DOHH2 (cell line): ENCODE measurements around the gene GSTO1.
A peak's percentile ranks its signal among the peaks of the same experiment; 100 is the strongest.

ENCODE experiments used
- H3F3A ChIP-seq: fragments of 200-600 bp; sonication (generic), shearing (Covaris generic); 2 replicates; pipeline ENCODE4 v1.6.0; 2016; ENCODE audit warnings: antibody characterized with exemption, mild to moderate bottlenecking; ENCODE audit not compliant: control insufficient read depth, insufficient read depth
- H3K27ac ChIP-seq: fragments of 200-600 bp; sonication (generic); 2 replicates; pipeline ENCODE4 v1.5.1; 2014; ENCODE audit warnings: low read depth, mild to moderate bottlenecking, low read length, moderate library complexity
- H3K27me3 ChIP-seq: fragments of 200-600 bp; sonication (generic); 2 replicates; pipeline ENCODE4 v1.6.1; 2014; ENCODE audit warnings: mild to moderate bottlenecking, low read length, mixed read lengths; ENCODE audit not compliant: control insufficient read depth
- H3K36me3 ChIP-seq: fragments of 200-600 bp; sonication (generic); 2 replicates; pipeline ENCODE4 v1.6.1; 2014; ENCODE audit warnings: mild to moderate bottlenecking, low read length, moderate library complexity, mixed read lengths; ENCODE audit not compliant: control insufficient read depth
- H3K4me1 ChIP-seq: fragments of 200-600 bp; sonication (generic); 2 replicates; pipeline ENCODE4 v1.6.1; 2014; ENCODE audit warnings: mild to moderate bottlenecking, low read length, mixed read lengths; ENCODE audit not compliant: control insufficient read depth
- H3K4me2 ChIP-seq: fragments of 200-600 bp; sonication (generic); 2 replicates; pipeline ENCODE4 v1.6.0; 2014; ENCODE audit warnings: mild to moderate bottlenecking, low read length, moderate library complexity
- H3K4me3 ChIP-seq: fragments of 200-600 bp; sonication (generic); 2 replicates; pipeline ENCODE4 v1.5.1; 2014; ENCODE audit warnings: mild to moderate bottlenecking, low read length, mixed read lengths
- H3K79me2 ChIP-seq: fragments of 200-600 bp; sonication (generic); 2 replicates; pipeline ENCODE4 v1.6.1; 2014; ENCODE audit warnings: mild to moderate bottlenecking, low read length, mixed read lengths; ENCODE audit not compliant: control insufficient read depth
- H3K9me2 ChIP-seq: fragments of 200-600 bp; sonication (generic); replicated peaks from 2 replicates; pipeline ENCODE4 v1.6.1; 2014; ENCODE audit warnings: mild to moderate bottlenecking, low read length, mixed read lengths; ENCODE audit not compliant: control insufficient read depth
- H3K9me3 ChIP-seq: fragments of 200-600 bp; sonication (generic); 2 replicates; pipeline ENCODE4 v1.6.1; 2014; ENCODE audit warnings: antibody characterized with exemption, low read length, mixed read lengths; ENCODE audit not compliant: control insufficient read depth, insufficient read depth
- H4K20me1 ChIP-seq: fragments of 200-600 bp; sonication (generic); 2 replicates; pipeline ENCODE4 v1.6.0; 2014; ENCODE audit warnings: low read depth, mild to moderate bottlenecking, antibody characterized with exemption, low read length, moderate library complexity; ENCODE audit not compliant: control insufficient read depth, insufficient read depth
- CTCF ChIP-seq: fragments of 200-600 bp; sonication (generic); IDR thresholded peaks from one replicate; pipeline ENCODE4 v1.5.1; 2014; ENCODE audit warnings: antibody characterized with exemption, mild to moderate bottlenecking, low read depth, low read length; ENCODE audit not compliant: poor library complexity, severe bottlenecking
- EZH2phosphoT487 ChIP-seq: fragments of 200-600 bp; sonication (generic); IDR thresholded peaks from 2 replicates; pipeline ENCODE4 v1.6.1; 2017; ENCODE audit warnings: borderline replicate concordance, mild to moderate bottlenecking, antibody characterized with exemption, low read length, moderate library complexity, mixed read lengths

The GSTO1 gene

DNA sequence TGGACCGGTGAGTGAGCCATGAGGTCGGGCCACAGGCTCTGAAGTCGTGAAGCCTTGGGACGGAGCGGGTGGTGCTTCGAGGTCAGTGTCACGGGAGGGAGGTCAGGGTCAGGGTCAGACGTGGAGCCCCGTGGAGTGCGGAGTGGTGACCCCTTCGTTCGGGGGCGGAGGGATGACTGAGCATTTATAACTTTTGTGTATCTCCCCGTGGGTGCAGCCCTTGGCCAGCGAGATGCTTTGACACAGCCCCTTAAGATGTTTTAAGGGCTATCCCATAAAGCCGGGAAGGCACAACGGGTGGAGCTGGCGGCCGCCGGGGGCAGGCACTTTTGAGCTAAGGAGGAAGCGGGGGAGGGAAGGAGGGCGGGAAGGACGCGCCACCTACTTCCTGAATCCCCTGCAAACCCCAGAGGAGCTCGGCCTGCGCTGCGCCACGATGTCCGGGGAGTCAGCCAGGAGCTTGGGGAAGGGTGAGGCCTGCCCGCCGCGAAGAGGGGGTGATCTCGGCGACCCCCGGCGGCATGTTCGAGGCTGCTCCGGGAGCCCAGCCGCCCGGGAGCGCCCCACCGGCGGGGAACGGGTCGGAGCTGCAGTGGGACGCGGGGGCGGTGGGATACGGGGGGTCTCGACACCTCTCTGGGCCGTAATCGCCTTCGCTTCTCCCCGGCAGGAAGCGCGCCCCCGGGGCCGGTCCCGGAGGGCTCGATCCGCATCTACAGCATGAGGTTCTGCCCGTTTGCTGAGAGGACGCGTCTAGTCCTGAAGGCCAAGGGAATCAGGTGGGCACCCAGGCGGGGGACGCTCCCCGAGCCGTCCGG, at the start of gene GSTO1:
Gene GSTO1, plus strand, starts transcription at position 400 of the 818 bp plus-strand sequence. Its CDS starts 37 bp downstream, at position 437.
- H3K9me3 ChIP-seq = no peaks in the 10 kb centered on the region
- peaks cover 52% of the 10 kb centered on the region for H3K79me2 ChIP-seq
- peaks cover 2% of the 10 kb centered on the region; the same call in 1 of the 2 replicates for H3K27me3 ChIP-seq
- peak within 1 kb of the TSS; percentile 95 for H3K4me3 ChIP-seq
- no peaks in the 10 kb centered on the region for H3K9me2 ChIP-seq
- peak within 1 kb of the TSS; percentile 51 for H3K27ac ChIP-seq
- H3K4me1 ChIP-seq = peaks cover 24% of the 10 kb centered on the region
- no peaks in the 10 kb centered on the region for H3F3A ChIP-seq
- peak within 1 kb of the TSS; percentile 93 for H3K4me2 ChIP-seq
- no peak for TF ChIP-seq EZH2phosphoT487
- H4K20me1 ChIP-seq = 0 out of 2 replicates have a peak, but pooled peaks cover 3% of the 10 kb centered on the region
- H3K36me3 ChIP-seq = peaks cover 38% of the 10 kb centered on the region

DNA sequence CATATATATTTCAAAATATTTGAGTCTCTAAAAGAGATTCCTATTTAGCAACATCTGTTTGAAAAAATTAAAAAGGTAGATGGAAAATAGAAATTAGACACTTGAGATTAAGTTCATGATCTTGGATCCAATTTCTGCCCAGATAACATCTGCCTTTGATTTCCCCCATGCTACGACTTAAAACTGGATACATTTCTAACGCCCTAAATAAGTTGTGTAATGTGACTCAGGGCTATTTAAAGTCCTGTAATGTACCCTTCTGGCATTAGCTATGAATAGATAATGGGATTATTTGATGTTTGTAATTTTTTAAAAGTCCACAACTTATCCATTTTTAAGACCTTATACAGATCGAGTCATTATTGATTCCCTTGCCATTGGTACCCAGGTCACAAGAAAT, 46.0 kb upstream of the GSTO1 start:
- Histone ChIP-seq H3K27ac (no peak overlapping the region), H3K9me2 (no peaks in the 10 kb centered on the region), H3K27me3 (peaks cover 9% of the 10 kb centered on the region), H3F3A (no peaks in the 10 kb centered on the region), H3K36me3 (no peaks in the 10 kb centered on the region), H4K20me1 (no peaks in the 10 kb centered on the region), H3K4me3 (no peak overlapping the region), H3K4me2 (no peak overlapping the region), H3K79me2 (no peaks in the 10 kb centered on the region), H3K9me3 (no peaks in the 10 kb centered on the region), H3K4me1 (no peaks in the 10 kb centered on the region)
- TF ChIP-seq CTCF (no peak), EZH2phosphoT487 (no peak)

DNA sequence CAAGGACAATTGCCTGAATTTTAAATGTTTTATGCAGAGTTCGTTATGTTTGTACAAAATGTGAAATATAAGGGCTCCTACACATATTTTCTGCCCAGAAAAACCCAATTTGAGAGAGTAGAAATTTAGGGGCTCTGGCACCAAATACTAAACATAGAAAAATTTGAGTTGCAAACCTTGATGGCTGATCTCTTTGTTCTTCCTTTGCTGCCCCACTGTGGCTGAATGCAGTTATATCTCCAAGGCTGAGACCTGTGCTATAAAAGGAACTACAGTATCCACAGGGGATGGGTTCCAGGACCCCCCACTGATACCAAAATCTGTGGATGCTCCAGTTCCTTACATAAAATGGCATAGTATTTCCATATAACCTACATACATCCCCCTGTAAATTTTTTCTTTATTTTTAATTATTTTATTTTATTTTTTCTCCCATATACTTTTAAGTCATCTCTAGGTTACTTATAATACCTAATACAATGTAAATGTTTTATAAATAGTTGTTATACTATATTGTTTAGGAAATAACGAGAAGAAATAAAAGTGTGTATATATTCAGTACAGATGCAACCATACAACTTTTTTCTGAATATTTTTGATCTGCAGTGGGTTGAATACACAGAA, 45.0 kb upstream of the GSTO1 start:
- no peaks in the 10 kb centered on the region for H3K9me3 ChIP-seq
- H3K4me2 ChIP-seq = no peak overlapping the region
- H3F3A ChIP-seq = no peaks in the 10 kb centered on the region
- H3K4me1 ChIP-seq = no peaks in the 10 kb centered on the region
- no peaks in the 10 kb centered on the region for H3K36me3 ChIP-seq
- no peak overlapping the region for H3K4me3 ChIP-seq
- peak; percentile 51 for TF ChIP-seq CTCF
- no peak for TF ChIP-seq EZH2phosphoT487
- no peaks in the 10 kb centered on the region for H4K20me1 ChIP-seq
- peaks cover 9% of the 10 kb centered on the region for H3K27me3 ChIP-seq
- no peaks in the 10 kb centered on the region for H3K9me2 ChIP-seq
- H3K27ac ChIP-seq = no peak overlapping the region
- no peaks in the 10 kb centered on the region for H3K79me2 ChIP-seq

- Histone ChIP-seq H3K4me2 (no peak overlapping the region), H3K4me3 (no peak overlapping the region), H3K36me3 (no peaks in the 10 kb centered on the region), H3F3A (no peaks in the 10 kb centered on the region), H3K9me2 (no peaks in the 10 kb centered on the region), H3K4me1 (no peaks in the 10 kb centered on the region), H3K27me3 (peaks cover 22% of the 10 kb centered on the region), H3K79me2 (no peaks in the 10 kb centered on the region), H3K9me3 (no peaks in the 10 kb centered on the region), H3K27ac (no peak overlapping the region), H4K20me1 (no peaks in the 10 kb centered on the region)
- TF ChIP-seq CTCF (no peak), EZH2phosphoT487 (no peak)
Measured at GRCh38 chr10:104216631-104217030, 38.1 kb upstream of the GSTO1 start.
